KG1 (cell line): ENCODE measurements around the gene ABHD5.

Source experiments
- DNase-seq: peaks from one replicate; lab custom pipeline; 2025; lab: John Stamatoyannopoulos, UW

Gene ABHD5

DNA sequence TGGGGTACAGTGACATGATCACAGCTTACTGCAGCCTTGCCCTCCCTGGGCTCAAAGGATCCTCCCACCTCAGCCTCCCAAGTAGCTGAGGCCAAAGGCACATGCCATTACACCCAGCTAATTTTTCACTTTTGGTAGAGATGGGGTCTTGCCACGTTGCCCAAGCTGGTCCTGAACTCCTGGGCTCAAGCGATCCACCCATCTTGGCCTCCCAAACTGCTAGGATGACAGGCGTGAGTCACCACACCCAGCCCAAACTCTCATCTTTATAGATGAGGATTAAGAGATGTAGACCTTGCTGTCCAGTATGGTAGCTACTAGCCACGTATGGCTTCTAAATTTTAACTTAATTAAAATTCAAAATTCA lies 4.4 kb upstream of the ABHD5 start:
- no peak for DNase-seq

DNA sequence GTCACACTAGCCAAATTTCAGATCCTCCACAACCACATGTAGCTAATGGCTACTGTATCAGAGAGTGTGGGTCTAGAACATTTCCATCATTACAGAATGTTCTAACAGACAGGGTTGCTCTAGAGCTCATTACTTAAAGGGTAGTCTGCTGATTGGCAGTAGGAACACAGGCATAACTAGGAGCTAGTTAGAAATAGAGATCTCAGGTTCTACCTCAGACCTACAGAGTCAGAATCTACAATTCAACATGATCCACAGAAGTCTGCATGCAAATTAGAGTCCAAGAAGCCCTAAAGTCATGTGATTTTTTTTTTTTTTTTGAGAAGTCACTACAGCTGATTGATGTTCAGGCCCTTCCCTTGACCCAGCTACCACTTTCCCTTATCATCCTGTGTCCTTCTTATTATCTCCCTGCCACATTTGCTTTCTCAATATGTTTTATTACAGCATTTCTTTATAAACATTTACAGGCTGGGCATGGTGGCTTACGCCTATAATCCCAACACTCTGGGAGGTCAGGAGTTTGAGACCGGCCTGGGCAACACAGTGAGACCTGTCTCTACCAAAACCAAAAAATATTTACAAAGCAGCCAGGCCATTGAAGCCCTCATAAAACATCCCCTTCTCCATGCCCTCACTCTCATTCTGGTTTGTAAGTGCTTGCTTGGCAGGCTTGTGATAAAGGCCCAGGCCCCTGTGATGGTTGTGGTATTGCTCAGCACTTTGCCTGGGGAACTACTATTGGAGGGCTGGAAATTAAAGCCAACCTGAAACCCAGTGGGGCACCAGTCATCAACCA lies 3.8 kb upstream of the ABHD5 start:
- DNase-seq: no peak

DNA sequence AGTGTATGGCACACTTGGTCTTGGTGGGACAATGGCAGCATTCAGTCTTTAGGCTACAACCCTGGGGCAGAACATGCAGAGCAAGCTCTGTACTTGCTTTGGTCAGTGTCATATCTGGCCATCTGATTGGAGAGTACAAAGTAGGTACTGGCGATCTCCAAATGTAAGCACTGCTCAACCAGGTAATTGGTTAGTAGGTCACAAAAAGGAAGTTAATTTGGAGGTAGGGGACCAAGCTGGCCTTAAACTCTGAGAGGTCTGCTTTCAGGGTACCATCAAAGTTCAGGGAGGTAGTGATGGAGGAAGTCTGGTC lies 3.3 kb upstream of the ABHD5 start:
- no peak for DNase-seq

DNA sequence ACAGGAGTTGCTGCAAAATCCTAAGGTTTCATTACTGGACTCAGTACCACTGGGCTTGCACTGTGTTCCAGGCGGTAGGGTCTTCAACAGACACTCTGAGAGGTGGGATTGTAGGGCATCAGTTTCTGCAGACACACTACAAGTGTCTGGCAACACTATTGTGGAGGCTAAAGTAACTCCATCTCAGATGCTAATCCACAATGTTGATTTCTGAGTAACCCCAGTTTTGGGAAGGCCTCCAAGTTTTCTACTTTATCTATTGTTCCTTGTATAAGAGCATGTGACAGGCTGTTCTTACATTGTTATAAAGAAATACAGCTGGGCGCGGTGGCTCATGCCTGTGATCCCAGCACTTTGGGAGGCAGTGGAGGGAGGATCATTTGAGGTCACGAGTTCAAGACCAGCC lies 2.5 kb upstream of the ABHD5 start:
- DNase-seq: no peak

DNA sequence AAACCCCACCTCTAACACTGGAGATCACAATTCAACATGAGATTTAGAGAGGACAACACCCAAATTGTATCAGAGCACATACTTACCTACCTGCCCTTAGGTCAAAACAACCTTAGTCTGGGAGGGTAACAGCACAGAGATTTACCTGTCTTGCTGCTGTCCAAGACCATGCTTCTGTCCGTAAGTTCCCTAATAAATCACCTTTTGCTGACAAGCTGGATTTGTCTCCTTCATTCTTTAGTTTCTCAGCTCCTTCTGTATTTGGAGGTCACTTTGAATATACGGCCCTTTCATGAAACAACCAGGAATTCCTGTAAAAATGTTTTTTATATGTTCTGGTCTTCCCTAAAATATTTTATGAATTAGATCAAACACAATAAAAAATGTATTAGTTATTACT lies 1.6 kb upstream of the ABHD5 start:
- no peak for DNase-seq

DNA sequence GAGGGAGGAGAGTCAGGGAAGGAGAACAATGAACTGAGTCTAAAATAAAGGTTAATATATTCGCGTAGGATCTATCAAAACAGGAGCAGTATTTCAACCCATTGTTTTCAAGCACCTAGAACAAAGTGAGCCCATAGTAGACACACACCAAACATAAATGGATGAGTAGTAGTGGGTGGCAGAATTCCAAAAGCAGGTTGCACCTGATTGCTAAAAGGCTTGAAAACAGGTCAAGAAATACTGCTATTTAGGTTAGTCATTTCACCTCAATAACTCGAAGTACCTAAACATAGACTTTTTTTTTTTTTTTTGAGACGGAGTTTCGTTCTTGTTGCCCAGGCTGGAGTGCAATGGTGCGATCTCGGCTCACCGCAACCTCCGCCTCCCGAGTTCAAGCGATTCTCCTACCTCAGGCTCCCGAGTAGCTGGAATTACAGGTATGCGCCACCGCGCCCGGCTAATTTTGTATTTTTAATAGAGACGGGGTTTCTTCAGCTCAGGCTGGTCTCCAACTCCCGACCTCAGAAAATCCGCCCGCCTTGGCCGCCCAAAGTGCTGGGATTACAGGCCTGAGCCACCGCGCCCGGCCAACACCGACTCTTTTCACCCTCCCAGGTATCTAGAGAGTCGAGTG lies 855 bp upstream of the ABHD5 start:
- no peak for DNase-seq

DNA sequence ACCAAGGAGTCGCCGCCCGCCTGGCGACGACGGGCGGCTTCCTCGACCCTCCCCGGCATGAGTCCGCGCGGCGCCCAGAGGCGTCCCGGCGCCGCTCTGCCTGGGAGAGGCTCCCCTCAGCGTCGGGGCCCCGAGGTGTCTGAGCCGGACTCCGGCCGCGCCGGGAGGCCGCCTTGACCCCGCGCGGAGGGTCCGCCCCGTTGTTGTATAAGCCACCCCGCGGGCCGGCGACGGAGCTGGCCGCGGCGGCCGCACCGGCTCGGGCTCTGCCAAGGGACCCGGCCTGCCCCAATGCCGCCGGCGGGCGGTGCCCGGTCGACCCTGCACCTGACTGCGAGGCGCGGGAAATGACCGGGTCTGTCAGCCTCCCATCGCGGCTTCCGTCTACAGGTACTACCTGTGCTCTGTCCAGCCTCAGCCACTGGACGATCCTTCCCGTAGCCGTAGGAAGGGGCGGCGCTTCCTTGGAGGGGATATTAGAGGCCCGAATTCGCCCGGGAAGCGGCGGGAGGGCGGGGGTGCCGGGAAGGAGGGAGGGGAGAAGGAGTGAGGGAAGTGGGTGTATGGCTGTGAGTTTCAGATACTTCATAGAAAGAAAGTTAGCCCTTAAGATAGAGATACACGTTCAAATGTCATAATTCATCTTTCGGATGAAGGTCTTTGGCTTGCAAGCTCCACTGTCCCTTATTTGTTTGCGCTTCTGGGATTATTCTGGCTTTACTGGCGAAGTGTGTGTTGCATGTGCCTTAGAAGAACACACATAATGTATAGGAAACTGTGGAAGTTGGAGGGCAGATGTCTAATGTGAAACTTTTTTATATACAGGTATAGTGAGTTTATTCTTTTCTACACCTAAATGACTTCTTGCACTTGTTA lies 620 bp downstream of the ABHD5 start:
- no peak for DNase-seq

DNA sequence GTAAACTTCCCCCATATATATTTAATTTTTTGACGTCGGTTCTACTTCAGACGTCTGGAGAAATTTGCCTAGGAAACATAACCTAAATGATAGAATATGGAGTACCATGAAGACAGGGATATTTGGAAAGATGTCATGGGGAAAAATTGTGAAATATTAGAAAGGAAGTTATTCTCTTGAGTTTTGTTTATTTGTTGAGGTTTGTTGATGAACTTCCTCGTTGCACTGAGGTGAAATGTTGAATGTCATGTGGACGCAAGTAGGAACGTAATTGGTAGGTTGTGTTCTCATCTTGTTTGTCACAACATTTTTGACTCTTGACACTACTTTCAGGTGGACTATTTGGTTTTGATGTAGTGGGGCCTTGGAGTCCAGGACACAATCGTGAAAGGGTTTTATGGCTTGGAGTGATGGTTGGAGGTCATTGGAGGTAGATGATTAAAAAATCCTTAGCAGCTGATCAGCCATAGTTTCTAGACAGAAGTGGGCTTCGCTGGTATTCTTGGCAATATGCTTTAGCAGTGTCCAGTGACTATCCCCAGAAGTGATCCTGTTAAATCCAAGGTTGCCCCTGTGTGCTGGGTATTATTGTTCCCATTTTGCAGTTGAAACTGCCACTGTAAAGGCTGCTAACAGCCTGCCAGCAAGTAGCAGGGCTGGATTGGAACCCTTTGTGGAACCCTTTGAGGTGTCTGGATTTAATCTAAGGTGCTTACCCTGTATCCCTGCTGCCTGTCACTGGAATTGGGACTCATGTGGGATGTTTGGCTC lies 1.5 kb downstream of the ABHD5 start:
- DNase-seq: no peak

DNA sequence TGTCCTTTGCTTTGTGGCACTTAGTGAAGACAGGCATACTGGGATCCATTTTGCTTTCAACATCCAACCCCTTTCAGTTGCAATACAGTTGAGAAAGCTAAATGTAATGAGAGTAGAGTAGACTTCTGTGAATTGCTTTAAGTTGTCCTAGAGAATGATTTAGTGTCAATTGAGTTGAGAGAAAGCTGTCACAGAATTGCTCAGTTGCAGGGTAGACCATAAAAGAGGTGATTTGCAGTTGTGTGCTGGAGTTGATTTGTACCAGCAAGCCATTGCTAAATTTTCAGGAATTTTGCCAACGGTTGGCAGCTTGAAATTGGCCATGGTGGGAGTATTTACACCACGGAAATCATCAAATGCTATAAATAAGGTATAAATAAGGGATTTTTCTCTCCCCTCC lies 2.2 kb downstream of the ABHD5 start:
- DNase-seq: no peak

DNA sequence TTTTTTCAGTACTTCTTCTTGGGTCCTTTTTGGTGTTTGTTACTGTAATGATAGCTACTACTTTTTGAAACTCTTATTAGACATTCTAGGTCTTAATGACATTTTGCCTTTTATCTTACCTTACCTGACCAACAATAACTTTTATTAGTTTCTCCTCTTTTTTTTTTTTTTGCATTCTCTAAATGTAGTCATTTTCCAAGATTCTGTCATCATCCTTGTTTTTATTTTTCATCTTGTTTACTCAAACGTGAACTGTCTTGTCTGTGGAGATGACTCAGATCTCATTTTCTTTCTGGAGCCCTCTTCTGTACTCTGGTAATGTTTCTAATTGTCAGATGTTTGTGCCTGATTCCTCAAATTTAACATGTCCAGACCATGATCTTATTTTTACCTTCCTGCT lies 2.9 kb downstream of the ABHD5 start:
- DNase-seq: no peak

DNA sequence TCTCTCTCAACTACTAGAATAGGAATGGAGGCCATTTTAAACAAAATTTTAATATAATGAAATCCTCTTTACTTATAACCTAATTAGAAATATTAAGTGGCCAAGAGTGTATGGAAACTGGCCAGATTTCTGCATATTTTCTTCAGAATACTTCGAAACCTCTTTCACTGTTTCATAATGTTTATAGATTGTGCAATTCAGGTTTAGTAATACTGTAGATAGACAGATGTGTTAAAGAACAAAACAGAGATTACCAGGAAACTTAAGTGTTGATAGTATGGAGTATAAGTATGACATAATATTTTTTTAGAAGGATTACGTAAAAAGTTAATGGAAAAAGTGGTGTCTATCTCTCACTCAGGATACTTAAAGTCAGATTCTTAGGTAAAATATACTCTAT lies 4.7 kb downstream of the ABHD5 start:
- DNase-seq: no peak

DNA sequence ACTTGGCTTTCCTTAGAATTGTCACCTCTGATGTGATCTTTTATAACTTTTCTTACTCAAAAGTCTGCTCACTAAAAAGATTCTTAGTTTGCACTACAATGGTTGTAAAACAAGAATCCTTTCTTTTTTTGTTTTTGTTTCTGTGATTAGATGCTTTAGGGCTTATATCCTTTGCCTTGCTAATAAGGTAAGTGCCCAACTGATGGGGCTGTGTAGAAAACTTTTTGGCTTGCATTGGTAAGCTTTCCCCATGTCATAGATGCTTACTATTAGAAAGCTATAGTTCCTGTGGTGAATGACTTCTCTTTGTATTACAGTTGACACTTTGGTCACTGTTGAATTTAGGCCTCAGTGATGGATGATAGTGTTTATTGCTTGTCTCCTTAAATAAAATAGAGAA lies 5.1 kb downstream of the ABHD5 start:
- DNase-seq: no peak

DNA sequence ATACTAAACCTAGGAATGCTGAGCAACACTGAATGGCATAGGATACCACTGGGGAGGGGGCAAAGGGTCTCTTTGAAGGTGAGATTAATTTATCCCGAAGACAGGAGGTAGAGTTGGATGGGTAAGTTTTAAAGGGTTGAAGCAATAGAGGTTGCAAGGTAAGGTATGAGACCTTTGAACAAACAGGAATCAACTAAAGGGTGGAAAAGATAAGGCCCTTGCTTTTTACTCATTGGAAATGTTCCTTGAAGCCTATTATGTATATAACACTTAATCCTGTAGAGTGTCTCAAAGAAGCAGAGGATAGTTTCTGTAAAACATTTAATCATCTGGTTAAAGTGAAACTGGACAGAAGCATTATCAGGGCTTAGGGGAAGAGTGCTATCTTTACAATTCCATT lies 5.7 kb downstream of the ABHD5 start:
- no peak for DNase-seq

DNA sequence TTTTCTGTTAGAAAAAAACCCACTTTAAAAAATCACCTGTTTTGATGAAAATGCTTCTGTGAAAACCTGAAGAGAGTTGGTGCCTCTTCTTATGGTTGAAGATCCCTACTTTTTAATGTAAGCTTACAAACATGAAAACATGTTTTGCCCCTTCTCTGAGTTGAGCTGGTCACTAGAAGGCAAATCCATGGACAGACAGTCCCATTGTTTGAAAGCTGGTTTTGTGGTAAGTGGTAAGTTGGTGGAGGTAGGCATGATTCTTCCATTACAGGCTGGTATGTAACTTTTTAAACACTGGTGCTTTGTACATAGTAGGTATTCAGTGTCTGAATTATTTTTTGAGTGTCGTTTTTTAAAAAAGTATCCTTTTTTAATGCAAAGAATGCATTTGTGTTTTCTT lies 6.1 kb downstream of the ABHD5 start:
- no peak for DNase-seq

DNA sequence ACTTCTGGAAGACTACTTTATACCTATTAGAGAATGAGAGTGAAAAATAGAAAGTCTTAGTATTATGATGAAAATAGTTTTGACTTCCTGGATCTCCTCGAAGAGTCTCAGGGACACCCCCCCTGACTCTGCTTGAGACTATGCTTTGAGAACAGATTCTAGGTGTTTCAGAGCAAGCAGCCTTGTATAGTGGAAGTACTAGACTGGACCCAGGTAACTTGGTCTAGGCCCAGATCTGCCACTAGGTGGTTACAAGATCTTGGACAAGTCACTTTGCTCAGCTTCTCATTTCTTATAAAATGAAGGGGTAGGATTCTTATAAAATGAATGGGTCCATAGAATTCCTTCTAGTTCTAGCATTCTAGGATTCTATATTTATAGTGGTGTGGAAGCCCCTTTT lies 9.1 kb downstream of the ABHD5 start:
- DNase-seq: no peak

DNA sequence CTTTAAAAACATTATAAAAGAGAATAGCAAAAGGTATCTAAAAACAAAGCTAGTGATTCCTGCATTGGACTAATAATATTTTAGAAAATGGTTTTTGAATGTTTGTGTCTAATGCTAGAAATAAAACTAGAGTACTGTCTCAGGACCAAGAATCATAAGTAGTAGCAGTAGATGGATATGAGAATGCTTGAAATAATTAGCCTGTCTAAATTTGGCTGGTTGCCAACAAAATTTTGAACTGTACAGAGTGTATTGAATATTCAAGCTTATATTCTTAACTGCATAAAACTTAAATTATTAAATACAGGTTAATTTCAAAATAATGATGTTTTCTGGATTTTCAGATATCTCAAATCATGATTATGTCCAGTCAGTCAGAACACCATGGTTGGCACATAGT lies 14.0 kb downstream of the ABHD5 start:
- no peak for DNase-seq

DNA sequence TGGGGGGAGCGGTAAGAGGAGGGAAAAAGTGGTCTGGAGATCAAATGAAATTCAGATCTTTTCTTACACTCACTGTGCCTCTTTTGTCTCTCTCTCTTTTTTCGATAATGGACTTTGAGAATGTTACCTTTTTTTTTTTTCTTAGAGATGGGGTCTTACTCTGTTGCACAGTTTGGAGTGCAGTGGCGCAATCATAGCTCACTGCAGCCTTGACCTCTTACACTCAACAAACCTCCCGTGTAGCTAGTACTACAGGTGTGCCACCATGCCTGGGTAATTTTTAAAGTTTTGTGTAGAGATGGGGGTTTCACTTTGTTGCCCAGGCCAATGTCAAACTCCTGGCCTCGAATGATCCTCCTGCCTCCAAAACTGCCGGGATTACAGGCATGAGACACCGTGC lies 15.6 kb downstream of the ABHD5 start:
- DNase-seq: no peak

DNA sequence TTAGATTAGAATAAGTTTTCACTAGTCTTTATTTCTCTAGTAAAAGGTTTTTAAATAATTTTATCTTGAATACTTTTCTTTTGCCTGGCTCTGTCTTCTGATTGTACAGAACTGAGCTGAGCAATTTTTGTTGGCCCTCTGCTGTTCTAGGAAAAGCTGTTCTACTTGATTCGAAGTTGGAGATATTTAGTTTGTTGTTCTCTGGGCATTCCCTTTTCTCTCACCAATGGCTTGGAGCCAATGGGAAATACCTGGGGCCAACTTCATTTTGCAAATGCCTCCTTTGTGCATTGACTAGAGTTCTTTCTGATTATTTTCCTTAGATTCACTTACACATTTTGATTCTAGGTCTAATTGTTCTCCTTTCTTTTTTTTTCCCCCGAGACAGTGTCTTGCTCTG lies 16.5 kb downstream of the ABHD5 start:
- DNase-seq: no peak

DNA sequence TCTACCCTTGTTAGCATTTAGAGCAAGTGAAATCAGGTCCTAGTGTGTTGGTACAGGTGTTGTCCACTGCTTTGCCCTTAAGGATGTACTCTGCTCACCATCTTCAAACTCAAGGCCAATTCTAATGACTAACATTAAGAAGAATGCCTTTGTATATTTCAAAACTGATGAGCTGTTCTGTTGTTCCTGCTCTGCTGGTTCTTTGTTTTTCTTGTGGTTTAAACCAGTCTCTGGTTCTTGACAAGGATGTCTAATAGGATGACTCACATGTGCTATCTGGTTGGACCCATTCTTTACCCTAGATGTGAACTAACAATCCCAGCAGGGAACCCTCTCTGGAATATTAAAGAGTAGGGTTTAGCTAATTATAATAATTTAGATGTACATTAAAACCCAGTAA lies 17.3 kb downstream of the ABHD5 start:
- DNase-seq: no peak

DNA sequence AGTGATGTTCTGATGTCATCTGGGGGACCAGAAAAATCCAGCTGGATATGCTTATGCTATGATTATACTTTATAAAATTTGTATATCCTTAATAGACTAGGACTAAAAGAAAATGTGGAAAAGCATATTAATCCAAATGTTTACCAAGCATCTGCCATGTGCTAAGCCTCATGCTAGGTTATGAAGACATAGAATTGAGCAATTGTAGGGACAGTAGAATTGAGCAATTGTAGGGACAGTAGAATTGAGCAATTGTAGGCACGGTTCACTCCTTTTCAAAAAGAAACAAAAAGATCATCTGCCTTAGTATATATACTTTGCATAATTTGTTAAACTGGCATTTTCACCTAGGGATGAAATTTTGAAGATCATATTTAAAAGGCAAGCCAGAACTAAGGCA lies 18.3 kb downstream of the ABHD5 start:
- DNase-seq: no peak

DNA sequence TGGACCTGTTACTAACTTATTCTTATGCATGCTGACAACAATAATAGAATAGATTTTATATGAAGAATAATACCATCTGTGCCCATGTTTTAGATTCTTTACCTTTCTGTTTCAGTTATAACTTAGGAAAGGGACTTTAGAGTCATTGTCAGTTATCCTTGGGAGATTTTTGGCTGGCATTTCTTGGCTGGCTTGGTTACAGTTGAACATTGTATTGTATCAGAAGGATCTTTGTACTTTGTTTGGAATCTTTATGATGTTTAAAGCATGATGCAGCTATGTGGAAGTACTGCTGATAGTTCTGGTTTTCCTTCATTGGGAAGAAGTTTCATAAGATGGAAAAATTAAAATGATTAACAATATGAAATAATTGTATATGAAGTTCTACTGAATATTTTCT lies 19.9 kb downstream of the ABHD5 start:
- no peak for DNase-seq

DNA sequence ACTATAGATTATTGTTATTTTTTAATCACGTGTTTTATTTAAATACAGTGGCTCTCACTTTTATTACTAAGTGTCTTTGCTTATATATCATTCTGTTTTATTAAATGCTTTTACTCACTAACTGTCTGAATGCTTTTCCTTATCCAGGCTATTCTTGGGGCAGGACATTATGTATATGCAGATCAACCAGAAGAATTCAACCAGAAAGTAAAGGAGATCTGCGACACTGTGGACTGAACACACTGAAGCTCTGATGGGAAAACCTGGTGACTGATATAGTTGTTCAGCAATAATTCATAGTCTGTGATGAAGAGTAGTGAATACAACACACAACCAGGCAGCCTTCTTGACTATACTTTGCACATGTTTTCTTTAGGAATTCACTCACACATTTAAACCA lies 27.6 kb downstream of the ABHD5 start:
- no peak for DNase-seq
